ENCODE results near the gene CYP2B6.

- no peak for TF ChIP-seq CTCF (IDR thresholded peaks at IDR 0.05)
- TF ChIP-seq POLR2A (IDR thresholded peaks at IDR 0.05), result no peak
Measured at GRCh38 chr19:41050426-41050825, 59.3 kb downstream of the CYP2B6 start.

All from prostate gland (tissue), 2 donors.